HG03342 (cell line): ENCODE measurements around the gene AFAP1L2.
"Not testable (repeated sequence)": the region's sequence is repeated elsewhere in the genome, so short reads cannot be mapped to it uniquely, and the experiment has no call there.

ENCODE experiments used
- ATAC-seq: cut with Tn5 transposase; IDR thresholded peaks from one replicate; pipeline ENCODE4 v1.9.1; 2021; ENCODE audit warnings: mild to moderate bottlenecking, moderate library complexity; ENCODE audit not compliant: unreplicated experiment

AFAP1L2 gene

DNA sequence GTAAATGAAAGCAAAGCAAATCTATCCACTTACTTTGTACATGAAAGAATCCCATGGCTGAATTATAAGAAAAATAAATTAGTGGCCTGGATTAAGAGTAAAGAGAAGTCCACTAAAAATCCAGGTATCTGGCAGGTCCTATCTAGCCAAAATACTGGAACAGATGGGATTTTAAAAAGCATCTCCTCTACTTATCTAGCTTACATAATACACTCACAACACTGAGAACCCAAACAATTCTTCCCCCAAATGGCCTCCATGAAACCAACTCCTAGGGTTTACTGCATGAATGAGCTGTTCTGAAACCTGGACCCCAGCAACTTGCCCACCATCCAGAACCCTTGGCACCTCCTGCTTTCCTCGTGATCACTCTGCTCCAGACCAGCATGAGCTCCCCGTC lies 61.3 kb downstream of the AFAP1L2 start:
- no peak for ATAC-seq

DNA sequence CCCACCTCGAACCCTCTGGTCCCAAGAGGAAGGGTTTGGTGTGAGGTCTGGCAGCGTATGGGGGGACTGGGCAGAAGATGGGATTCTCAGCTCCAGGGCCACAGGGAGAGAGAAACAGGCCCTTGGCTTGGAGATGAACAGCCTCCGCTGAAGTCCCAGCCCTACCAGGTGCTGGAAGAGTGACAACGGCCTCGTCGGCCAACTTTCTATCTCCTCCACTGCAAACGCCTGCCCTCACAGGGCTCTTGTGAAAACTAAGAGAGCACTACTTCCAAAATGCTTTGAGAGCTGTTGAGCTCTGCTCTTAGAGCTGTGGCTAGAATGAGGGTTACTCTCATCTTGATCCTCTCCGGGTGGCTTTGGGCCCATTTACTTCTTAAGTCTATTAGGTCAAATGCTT lies 63.5 kb downstream of the AFAP1L2 start:
- ATAC-seq = no peak

DNA sequence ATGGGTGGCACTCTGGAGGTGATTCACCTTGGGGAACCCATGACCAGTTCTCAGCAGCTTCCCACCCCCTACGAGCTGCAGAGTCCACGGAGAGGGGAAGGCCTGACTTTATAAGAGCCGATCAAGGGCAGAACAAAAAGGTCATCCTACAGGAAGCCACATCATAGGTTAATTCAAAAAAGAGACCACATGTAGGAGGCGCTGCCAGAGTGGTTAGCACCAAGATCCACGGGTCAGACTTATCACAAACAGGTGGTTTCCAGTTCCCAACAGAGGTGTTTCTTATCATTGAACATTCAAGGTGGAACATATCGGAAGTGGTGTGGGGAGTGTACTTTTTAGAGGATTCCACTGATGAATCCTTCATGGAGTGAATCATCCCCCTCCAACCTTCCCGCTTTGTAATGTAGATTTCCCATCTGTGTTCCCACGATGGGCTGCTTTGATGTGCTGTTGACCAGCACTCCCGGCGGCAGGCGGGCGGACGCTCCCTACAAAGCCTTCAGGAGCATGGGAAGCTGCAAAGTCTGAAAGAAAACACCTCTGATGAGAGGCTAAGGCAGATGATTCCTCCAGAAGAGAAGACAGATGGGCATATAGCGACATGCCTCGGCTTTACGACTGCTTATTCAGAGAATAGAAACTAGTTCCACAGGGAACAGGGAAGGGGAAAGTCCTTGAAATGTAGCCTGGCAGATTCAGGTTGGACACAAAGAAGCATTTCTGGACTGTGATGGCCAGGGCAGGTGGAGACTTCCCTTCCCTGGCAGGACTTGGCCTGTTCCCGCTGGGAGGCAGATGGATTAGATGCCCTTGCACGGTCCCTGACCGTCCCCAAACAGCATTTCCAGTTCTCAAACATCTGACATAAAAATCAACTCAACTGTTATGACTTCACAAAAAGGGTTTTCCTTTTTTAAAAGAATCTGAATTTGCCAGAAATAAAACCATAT lies 66.5 kb downstream of the AFAP1L2 start:
- ATAC-seq = no peak

DNA sequence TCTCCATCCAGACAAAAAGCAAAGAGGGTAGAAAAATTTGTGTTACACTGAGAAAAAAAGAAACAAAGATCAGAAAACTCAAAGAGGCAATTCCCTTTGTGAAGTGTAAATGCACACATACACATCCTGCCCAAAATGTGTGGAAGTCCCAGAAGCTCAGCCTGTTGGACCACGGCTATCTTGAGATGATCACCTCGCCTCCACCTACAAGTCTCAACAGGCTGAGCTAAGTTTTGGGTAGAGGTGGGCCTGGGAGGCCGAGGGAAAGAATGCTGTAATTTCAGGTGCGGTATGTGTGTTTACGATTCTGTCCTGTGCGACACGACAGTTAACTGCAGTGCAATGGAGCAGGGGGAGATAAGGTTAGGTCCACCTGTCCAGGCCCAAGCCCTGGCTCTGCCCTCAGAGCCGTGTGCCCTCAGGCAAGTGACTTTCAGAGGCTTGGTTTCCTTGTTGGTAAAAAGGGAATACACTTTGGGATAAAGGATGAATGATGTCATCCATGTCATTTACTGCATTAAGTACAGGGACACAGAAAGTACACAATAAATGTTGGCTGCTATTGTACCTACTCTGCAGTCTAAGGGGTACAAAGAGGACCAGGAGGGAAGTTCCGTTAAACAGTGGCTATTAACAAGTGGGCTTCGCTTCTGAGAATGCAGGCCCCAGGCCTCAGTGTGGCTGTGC lies 67.3 kb downstream of the AFAP1L2 start:
- ATAC-seq = no peak

DNA sequence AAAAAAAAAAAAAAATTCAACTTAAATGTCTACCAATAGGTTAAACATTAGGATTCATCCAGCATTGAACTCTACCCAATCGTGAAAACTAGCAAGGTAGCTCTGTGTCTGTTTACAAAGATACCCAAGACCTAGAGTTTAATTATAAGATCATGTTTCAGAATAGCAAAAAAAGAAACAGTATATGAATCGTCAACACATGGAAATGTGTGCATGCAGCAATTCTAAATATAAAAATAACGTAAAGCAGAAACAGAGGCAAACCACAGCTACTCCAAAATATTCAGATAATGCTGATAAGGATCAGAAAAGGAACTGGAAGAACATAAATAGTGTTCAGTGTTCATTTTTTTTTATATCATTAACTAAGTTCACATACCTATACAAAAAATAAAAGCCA lies 68.7 kb downstream of the AFAP1L2 start:
- ATAC-seq = no peak

GRCh38 chr10:114334301-114334700 lies 70.0 kb downstream of the AFAP1L2 start:
- no peak for ATAC-seq

DNA sequence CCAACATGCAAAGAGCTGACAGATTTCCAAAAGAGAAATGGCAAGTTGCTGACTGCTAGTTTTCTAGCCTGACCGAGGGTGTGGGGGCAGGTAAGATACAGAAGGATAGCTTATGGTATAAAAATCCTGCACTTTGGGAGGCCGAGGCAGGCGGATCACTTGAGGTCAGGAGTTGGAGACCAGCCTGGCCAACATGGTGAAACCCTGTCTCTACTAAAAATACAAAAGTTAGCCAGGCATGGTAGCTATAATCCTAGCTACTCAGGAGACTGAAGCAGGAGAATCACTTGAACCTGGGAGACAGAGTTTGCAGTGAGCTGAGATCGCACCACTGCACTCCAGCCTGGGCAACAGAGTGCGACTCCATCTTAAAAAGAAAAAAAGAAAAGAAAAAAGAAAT lies 70.9 kb downstream of the AFAP1L2 start:
- ATAC-seq = not testable (repeated sequence)

DNA sequence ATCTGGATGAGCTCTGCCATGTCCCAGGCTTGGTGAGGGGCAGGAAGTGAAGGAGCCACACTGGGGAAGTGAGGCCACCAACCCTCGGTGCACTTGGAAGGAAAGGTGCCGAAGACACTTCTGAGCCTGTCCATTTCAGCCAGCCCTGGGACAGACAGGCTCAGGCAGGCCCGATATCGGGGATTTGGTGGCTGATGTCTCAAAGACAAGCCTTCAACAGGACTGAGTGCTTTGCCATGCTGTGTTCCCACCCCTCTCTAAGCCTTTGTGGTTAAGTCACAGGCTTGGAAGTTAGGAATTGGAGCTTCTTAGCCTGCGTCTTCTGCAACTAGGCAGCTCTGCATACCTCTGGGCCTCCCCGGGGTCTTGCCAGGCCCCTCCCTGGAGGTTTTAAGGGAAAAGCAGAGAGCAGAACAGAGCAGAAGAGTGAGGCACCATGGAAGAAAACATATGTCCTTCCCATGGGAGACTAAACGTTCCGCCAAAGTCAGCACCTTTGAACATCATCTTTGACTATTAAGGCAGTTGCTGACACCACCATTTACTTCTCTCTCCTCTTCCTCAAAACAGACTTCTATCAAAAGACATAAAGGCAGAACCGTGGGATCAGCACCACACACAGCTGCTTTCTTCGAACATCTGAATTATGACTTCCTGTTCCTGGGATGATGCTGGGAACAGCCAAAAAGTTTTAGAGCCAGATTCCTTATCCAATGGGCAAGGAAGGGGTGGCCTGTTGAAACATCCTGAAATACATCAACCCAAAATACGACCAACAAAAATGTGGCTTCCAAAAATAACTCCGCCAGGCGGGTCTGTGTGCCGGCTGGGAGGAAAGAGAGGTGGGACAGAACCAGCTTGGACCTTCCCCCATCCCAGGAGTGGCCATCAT lies 71.8 kb downstream of the AFAP1L2 start:
- ATAC-seq = no peak

GRCh38 chr10:114329634-114330365 lies 74.5 kb downstream of the AFAP1L2 start:
- ATAC-seq = no peak

DNA sequence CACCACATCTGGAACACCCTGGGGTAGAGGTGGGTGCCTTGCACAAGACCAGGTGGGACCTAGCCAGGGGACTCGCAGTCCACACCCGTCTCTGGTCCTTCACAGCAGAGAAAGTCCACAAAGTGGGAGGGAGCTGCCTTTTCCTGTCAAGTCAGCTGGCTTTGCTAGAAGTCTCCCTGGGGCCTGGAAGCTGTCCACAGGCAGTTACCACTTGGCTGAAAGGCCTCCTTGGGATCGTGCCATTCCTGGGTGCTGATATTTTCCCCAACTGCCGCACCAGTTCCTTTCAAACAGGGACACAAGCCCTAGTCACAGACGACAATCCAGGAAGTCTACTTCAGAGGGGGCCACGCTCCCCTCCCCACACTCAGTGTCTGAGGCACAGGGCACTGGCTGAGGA lies 75.4 kb downstream of the AFAP1L2 start:
- no peak for ATAC-seq

DNA sequence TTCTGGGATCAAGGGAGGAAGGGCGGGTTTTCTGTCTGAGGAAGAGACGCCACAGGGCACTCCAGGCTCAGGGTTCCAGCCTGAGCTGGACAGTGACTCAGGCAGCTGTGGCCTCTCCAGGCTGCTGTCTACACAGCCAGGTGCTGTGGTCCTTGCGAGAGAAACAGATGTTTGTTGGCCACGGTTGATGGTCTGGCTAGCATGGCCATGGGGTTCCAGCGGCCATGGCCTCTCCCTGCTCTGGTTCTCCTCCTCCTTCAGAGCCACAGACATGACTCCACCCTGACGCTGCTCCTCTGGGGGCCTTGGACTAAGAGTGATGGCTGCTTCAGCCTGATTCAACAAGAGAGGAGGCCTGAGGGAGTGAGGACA lies 75.9 kb downstream of the AFAP1L2 start:
- no peak for ATAC-seq

- ATAC-seq = no peak
These were observed 76.5 kb downstream of the AFAP1L2 start for GRCh38 chr10:114327537-114328440.

DNA sequence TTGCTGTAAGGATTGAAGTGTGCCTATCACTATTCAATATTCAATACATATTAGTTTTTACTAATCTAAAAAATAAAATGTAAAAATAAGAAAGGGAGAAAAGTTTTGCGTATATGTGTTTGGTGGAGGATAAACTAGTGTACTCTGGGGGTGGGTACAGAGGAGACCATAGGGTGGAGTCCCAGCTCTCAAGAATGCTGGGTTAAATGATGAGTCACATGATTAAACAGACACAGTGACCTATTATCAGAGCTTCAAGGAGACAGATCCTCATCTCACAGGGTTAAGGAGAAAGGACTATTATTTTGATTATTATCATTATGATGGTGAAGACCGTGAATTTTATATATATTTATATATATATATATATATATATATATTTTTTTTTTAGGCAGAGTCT lies 77.5 kb downstream of the AFAP1L2 start:
- no peak for ATAC-seq

- no peak for ATAC-seq
These were observed 81.3 kb downstream of the AFAP1L2 start for GRCh38 chr10:114323023-114323422.

GRCh38 chr10:114322344-114322743 lies 82.0 kb downstream of the AFAP1L2 start:
- ATAC-seq = no peak

- no peak for ATAC-seq
These were observed 83.8 kb downstream of the AFAP1L2 start for GRCh38 chr10:114320249-114321116.

DNA sequence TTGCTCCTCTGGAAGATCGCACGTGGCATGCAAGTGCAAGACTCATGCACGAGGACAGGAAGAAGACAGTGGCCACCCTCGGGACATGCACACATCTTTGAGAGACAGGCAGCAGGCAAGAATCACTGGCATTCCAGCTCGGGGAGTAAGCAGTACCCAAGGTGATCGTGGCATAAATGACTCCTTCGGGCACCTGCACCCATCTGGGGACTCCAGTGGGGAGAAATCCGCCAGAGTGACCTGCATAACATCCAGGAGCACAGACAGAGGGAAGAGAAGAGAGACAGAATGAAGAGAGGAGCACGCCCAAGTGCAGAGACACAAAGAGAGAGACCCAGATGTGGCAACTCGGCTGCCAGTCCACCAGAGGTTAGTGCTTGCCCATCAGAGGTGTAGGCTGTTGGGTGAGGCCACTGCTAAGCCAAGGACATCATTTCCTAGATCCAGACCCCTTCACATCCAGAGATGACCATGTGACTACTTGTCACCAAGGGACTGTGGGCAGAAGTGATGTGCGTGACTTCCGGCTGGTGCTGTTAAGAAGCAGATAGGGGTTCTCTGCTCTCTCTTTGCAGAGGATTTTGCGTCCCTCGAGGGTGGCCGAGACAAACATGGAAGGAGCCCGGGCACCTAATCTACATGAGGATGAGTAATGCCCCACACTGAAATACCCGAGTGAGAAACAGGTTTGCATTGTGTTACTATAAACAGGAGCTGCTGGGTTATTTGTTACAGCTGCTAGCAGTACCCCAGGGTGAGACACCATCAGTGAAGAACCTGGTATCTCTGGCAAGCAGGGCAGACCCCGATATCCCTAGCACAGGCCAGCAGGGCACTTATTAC lies 84.7 kb downstream of the AFAP1L2 start:
- ATAC-seq = no peak

- no peak for ATAC-seq
These were observed 87.6 kb downstream of the AFAP1L2 start for GRCh38 chr10:114316744-114317143.
